Fibroblast of lung (primary cell): ENCODE results near the gene NTSR2. TPM values are rescaled to one million over a fixed set of nuclear protein-coding genes. Genes with fewer than 3 reads are reported as not detected.

Experiments used
- DNase-seq, 2 donors: peaks; one replicate each; pipeline versions ENCODE4 v3.0.0 to v3.0.0-alpha.2; 2010; ENCODE audit warnings: low read depth in 2 of 2
- H2AFZ ChIP-seq: 2 replicates; pipeline ENCODE4 v1.5.1; 2012; ENCODE audit warnings: low read length, control low read depth, inconsistent platforms
- H3K27ac ChIP-seq: 2 replicates; pipeline ENCODE4 v1.5.1; 2011; ENCODE audit warnings: low read length, control low read depth; ENCODE audit not compliant: insufficient read depth
- H3K27me3 ChIP-seq: 2 replicates; pipeline ENCODE4 v1.5.1; 2011; ENCODE audit warnings: mild to moderate bottlenecking, low read length; ENCODE audit not compliant: control insufficient read depth, insufficient read depth
- H3K36me3 ChIP-seq: 2 replicates; pipeline ENCODE4 v1.5.1; 2011; ENCODE audit warnings: low read length; ENCODE audit not compliant: control insufficient read depth, insufficient read depth
- H3K4me1 ChIP-seq: 2 replicates; pipeline ENCODE4 v1.5.1; 2011; ENCODE audit warnings: low read length; ENCODE audit not compliant: control insufficient read depth, insufficient read depth; ENCODE audit errors: extremely low read depth
- H3K4me2 ChIP-seq: 2 replicates; pipeline ENCODE4 v1.5.1; 2011; ENCODE audit warnings: low read length, control low read depth; ENCODE audit not compliant: insufficient read depth; ENCODE audit errors: extremely low read depth
- H3K4me3 ChIP-seq, 4 experiments: fragments of 200-600 bp in 1 of 4; sonication (generic) in 1 of 4; replicated peaks in 1 of 4; 2 replicates each; pipeline ENCODE4 v1.5.1; 2011 to 2016; ENCODE audit warnings: low read length in 4 of 4, low read depth in 3 of 4, mild to moderate bottlenecking in 3 of 4, control low read depth in 2 of 4, inconsistent platforms in 1 of 4, mixed read lengths in 1 of 4; ENCODE audit not compliant: insufficient read depth in 1 of 4; ENCODE audit errors: control extremely low read depth in 1 of 4
- H3K79me2 ChIP-seq: 2 replicates; pipeline ENCODE4 v1.5.1; 2012; ENCODE audit warnings: mild to moderate bottlenecking, low read length, inconsistent platforms; ENCODE audit not compliant: control insufficient read depth, insufficient read depth
- H3K9ac ChIP-seq: 2 replicates; pipeline ENCODE4 v1.5.1; 2011; ENCODE audit warnings: mild to moderate bottlenecking, low read length, control low read depth; ENCODE audit not compliant: insufficient read depth
- H3K9me3 ChIP-seq: 2 replicates; pipeline ENCODE4 v1.5.1; 2012; ENCODE audit warnings: low read depth, low read length; ENCODE audit not compliant: control insufficient read depth, insufficient read depth
- H4K20me1 ChIP-seq: 2 replicates; pipeline ENCODE4 v1.5.1; 2011; ENCODE audit warnings: low read length; ENCODE audit not compliant: control insufficient read depth, insufficient read depth; ENCODE audit errors: extremely low read depth
- CTCF ChIP-seq, 2 donors: IDR thresholded peaks in 1 of 2; conservative IDR thresholded peaks in 1 of 2; 1 replicate in 1 of 2; 2 replicates in 1 of 2; pipeline ENCODE4 v1.5.1; 2011 to 2012; ENCODE audit warnings: low read length in 2 of 2, control low read depth in 1 of 2, inconsistent platforms in 1 of 2, low read depth in 1 of 2, mild to moderate bottlenecking in 1 of 2
- EZH2 ChIP-seq: IDR thresholded peaks from 2 replicates; pipeline ENCODE4 v1.5.1; 2012; ENCODE audit warnings: low read length, control low read depth, mild to moderate bottlenecking; ENCODE audit errors: missing control alignments
- polyA plus RNA-seq, 2 donors: library from polyadenylated mRNA; depleted of rRNA in 1 of 2; stranded (reverse) in 1 of 2; unstranded in 1 of 2; fragments of >200 nt; gene quantifications; 2 replicates each; pipeline ENCODE4 v1.2.1, GENCODE V29; 2011 to 2012; ENCODE audit warnings: missing spikeins in 1 of 2
- total RNA-seq: library from RNA; depleted of rRNA; stranded (reverse); fragments of >200 nt; gene quantifications from 2 replicates; pipeline ENCODE4 v1.2.1, GENCODE V29; 2014

Gene NTSR2
- total and polyA plus RNA-seq, 2 donors (not counting 1 experiment from before 2014, with no cell fraction given), result not detected

- no peaks in the 10 kb centered on the region for H4K20me1 ChIP-seq
- no peak overlapping the region for H3K27ac ChIP-seq
- no peak overlapping the region for H3K4me3 ChIP-seq
- H3K4me1 ChIP-seq, result no peaks in the 10 kb centered on the region
- DNase-seq, result no peak
- H2AFZ ChIP-seq, result no peak overlapping the region
- no peaks in the 10 kb centered on the region for H3K27me3 ChIP-seq
- H3K4me2 ChIP-seq, result no peak overlapping the region
- H3K79me2 ChIP-seq, result no peaks in the 10 kb centered on the region
- TF ChIP-seq EZH2 (no peak), CTCF (conservative IDR thresholded peaks at IDR 0.05 in 1 of 2, IDR thresholded peaks at IDR 0.05 in 1 of 2; ENCODE audit: low read depth in 1 of 2, low read length in 2 of 2) (no peak)
- no peak overlapping the region for H3K9ac ChIP-seq
- H3K36me3 ChIP-seq, result no peaks in the 10 kb centered on the region
- H3K9me3 ChIP-seq, result no peaks in the 10 kb centered on the region
These were observed 53.1 kb downstream of the NTSR2 start for GRCh38 chr2:11616851-11617415.

- no peak for DNase-seq
- Histone ChIP-seq H4K20me1 (no peaks in the 10 kb centered on the region), H3K9me3 (no peaks in the 10 kb centered on the region), H3K4me3 (no peak overlapping the region), H3K79me2 (no peaks in the 10 kb centered on the region), H3K4me2 (no peak overlapping the region), H3K36me3 (no peaks in the 10 kb centered on the region), H3K9ac (no peak overlapping the region), H3K27ac (no peak overlapping the region), H3K27me3 (no peaks in the 10 kb centered on the region), H3K4me1 (no peaks in the 10 kb centered on the region), H2AFZ (no peak overlapping the region)
- TF ChIP-seq EZH2, result no peak
- TF ChIP-seq CTCF (conservative IDR thresholded peaks at IDR 0.05 in 1 of 2, IDR thresholded peaks at IDR 0.05 in 1 of 2; ENCODE audit: low read depth in 1 of 2, low read length in 2 of 2), result no peak
These were observed 53.8 kb downstream of the NTSR2 start for GRCh38 chr2:11616097-11616687.

- no peak overlapping the region for H3K9ac ChIP-seq
- no peaks in the 10 kb centered on the region for H3K36me3 ChIP-seq
- H3K4me3 ChIP-seq, result no peak overlapping the region
- DNase-seq, result no peak
- no peaks in the 10 kb centered on the region for H3K4me1 ChIP-seq
- no peak for TF ChIP-seq EZH2
- TF ChIP-seq CTCF (conservative IDR thresholded peaks at IDR 0.05 in 1 of 2, IDR thresholded peaks at IDR 0.05 in 1 of 2; ENCODE audit: low read depth in 1 of 2, low read length in 2 of 2), result no peak
- H3K27me3 ChIP-seq, result no peaks in the 10 kb centered on the region
- no peak overlapping the region for H3K27ac ChIP-seq
- no peaks in the 10 kb centered on the region for H4K20me1 ChIP-seq
- no peak overlapping the region for H3K4me2 ChIP-seq
- no peaks in the 10 kb centered on the region for H3K9me3 ChIP-seq
- no peaks in the 10 kb centered on the region for H3K79me2 ChIP-seq
- no peak overlapping the region for H2AFZ ChIP-seq
These were observed 54.8 kb downstream of the NTSR2 start for GRCh38 chr2:11615209-11615608.
